ENCODE results near the gene GLRA3.

The GLRA3 gene

GRCh38 chr4:174749091-174749490 lies 80.0 kb downstream of the GLRA3 start:
- H3K4me1 ChIP-seq (ENCODE audit: insufficient read depth, low read length) = no peaks in the 10 kb centered on the region
- no peaks in the 10 kb centered on the region for H3K9me3 ChIP-seq (ENCODE audit: insufficient read depth, low read depth, low read length)
- H3K27me3 ChIP-seq (ENCODE audit: insufficient read depth, low read length) = no peaks in the 10 kb centered on the region
- no peaks in the 10 kb centered on the region for H3K36me3 ChIP-seq (ENCODE audit: insufficient read depth, low read depth, low read length)
- H3K27ac ChIP-seq (ENCODE audit: low read length) = no peak overlapping the region
- H3K4me3 ChIP-seq (ENCODE audit: low read length) = no peak overlapping the region
- H3K9ac ChIP-seq (ENCODE audit: low read depth, low read length) = no peak overlapping the region

GRCh38 chr4:174746710-174747109 lies 82.3 kb downstream of the GLRA3 start:
- Histone ChIP-seq H3K36me3 (ENCODE audit: insufficient read depth, low read depth, low read length) (no peaks in the 10 kb centered on the region), H3K27me3 (ENCODE audit: insufficient read depth, low read length) (no peaks in the 10 kb centered on the region), H3K4me3 (ENCODE audit: low read length) (no peak overlapping the region), H3K27ac (ENCODE audit: low read length) (no peak overlapping the region), H3K4me1 (ENCODE audit: insufficient read depth, low read length) (no peaks in the 10 kb centered on the region), H3K9ac (ENCODE audit: low read depth, low read length) (no peak overlapping the region), H3K9me3 (ENCODE audit: insufficient read depth, low read depth, low read length) (no peaks in the 10 kb centered on the region)

- H3K27ac ChIP-seq (ENCODE audit: low read length) = no peak overlapping the region
- no peaks in the 10 kb centered on the region for H3K27me3 ChIP-seq (ENCODE audit: insufficient read depth, low read length)
- H3K9me3 ChIP-seq (ENCODE audit: insufficient read depth, low read depth, low read length) = no peaks in the 10 kb centered on the region
- H3K4me3 ChIP-seq (ENCODE audit: low read length) = no peak overlapping the region
- H3K9ac ChIP-seq (ENCODE audit: low read depth, low read length) = no peak overlapping the region
- no peaks in the 10 kb centered on the region for H3K36me3 ChIP-seq (ENCODE audit: insufficient read depth, low read depth, low read length)
- H3K4me1 ChIP-seq (ENCODE audit: insufficient read depth, low read length) = no peaks in the 10 kb centered on the region
These were observed 86.5 kb downstream of the GLRA3 start for GRCh38 chr4:174742561-174742960.

GRCh38 chr4:174739576-174739975 lies 89.5 kb downstream of the GLRA3 start:
- H3K27me3 ChIP-seq (ENCODE audit: insufficient read depth, low read length) = no peaks in the 10 kb centered on the region
- no peak overlapping the region for H3K9ac ChIP-seq (ENCODE audit: low read depth, low read length)
- no peaks in the 10 kb centered on the region for H3K36me3 ChIP-seq (ENCODE audit: insufficient read depth, low read depth, low read length)
- H3K9me3 ChIP-seq (ENCODE audit: insufficient read depth, low read depth, low read length) = no peaks in the 10 kb centered on the region
- H3K4me1 ChIP-seq (ENCODE audit: insufficient read depth, low read length) = no peaks in the 10 kb centered on the region
- H3K27ac ChIP-seq (ENCODE audit: low read length) = no peak overlapping the region
- H3K4me3 ChIP-seq (ENCODE audit: low read length) = no peak overlapping the region

- Histone ChIP-seq H3K9me3 (ENCODE audit: insufficient read depth, low read depth, low read length) (no peaks in the 10 kb centered on the region), H3K27me3 (ENCODE audit: insufficient read depth, low read length) (no peaks in the 10 kb centered on the region), H3K9ac (ENCODE audit: low read depth, low read length) (no peak overlapping the region), H3K36me3 (ENCODE audit: insufficient read depth, low read depth, low read length) (no peaks in the 10 kb centered on the region), H3K27ac (ENCODE audit: low read length) (no peak overlapping the region), H3K4me3 (ENCODE audit: low read length) (no peak overlapping the region), H3K4me1 (ENCODE audit: insufficient read depth, low read length) (no peaks in the 10 kb centered on the region)
These were observed 94.9 kb downstream of the GLRA3 start for GRCh38 chr4:174734181-174734580.

GRCh38 chr4:174717828-174718227 lies 111.2 kb downstream of the GLRA3 start:
- H3K36me3 ChIP-seq (ENCODE audit: insufficient read depth, low read depth, low read length) = no peaks in the 10 kb centered on the region
- H3K27ac ChIP-seq (ENCODE audit: low read length) = no peak overlapping the region
- no peak overlapping the region for H3K4me3 ChIP-seq (ENCODE audit: low read length)
- peaks cover 7% of the 10 kb centered on the region for H3K4me1 ChIP-seq (ENCODE audit: insufficient read depth, low read length)
- no peak overlapping the region for H3K9ac ChIP-seq (ENCODE audit: low read depth, low read length)
- no peaks in the 10 kb centered on the region for H3K9me3 ChIP-seq (ENCODE audit: insufficient read depth, low read depth, low read length)
- no peaks in the 10 kb centered on the region for H3K27me3 ChIP-seq (ENCODE audit: insufficient read depth, low read length)

GRCh38 chr4:174716986-174717770 lies 111.9 kb downstream of the GLRA3 start:
- Histone ChIP-seq H3K27me3 (ENCODE audit: insufficient read depth, low read length) (no peaks in the 10 kb centered on the region), H3K9ac (ENCODE audit: low read depth, low read length) (no peak overlapping the region), H3K4me3 (ENCODE audit: low read length) (no peak overlapping the region)

GRCh38 chr4:174714393-174715211 lies 114.4 kb downstream of the GLRA3 start:
- no peak overlapping the region for H3K4me3 ChIP-seq (ENCODE audit: low read length)
- H3K27me3 ChIP-seq (ENCODE audit: insufficient read depth, low read length) = no peaks in the 10 kb centered on the region
- H3K36me3 ChIP-seq (ENCODE audit: insufficient read depth, low read depth, low read length) = no peaks in the 10 kb centered on the region
- H3K9ac ChIP-seq (ENCODE audit: low read depth, low read length) = no peak overlapping the region
- H3K9me3 ChIP-seq (ENCODE audit: insufficient read depth, low read depth, low read length) = no peaks in the 10 kb centered on the region
- H3K4me1 ChIP-seq (ENCODE audit: insufficient read depth, low read length) = peaks cover 7% of the 10 kb centered on the region
- H3K27ac ChIP-seq (ENCODE audit: low read length) = no peak overlapping the region

More at GRCh38 chr4:174716986-174717770, 111.9 kb downstream of the GLRA3 start:
- H3K4me1 ChIP-seq (ENCODE audit: insufficient read depth, low read length) = peaks cover 7% of the 10 kb centered on the region
- no peak overlapping the region for H3K27ac ChIP-seq (ENCODE audit: low read length)
- no peaks in the 10 kb centered on the region for H3K9me3 ChIP-seq (ENCODE audit: insufficient read depth, low read depth, low read length)
- H3K36me3 ChIP-seq (ENCODE audit: insufficient read depth, low read depth, low read length) = no peaks in the 10 kb centered on the region

- Histone ChIP-seq H3K4me1 (ENCODE audit: insufficient read depth, low read length) (peaks cover 7% of the 10 kb centered on the region), H3K27me3 (ENCODE audit: insufficient read depth, low read length) (no peaks in the 10 kb centered on the region), H3K27ac (ENCODE audit: low read length) (no peak overlapping the region), H3K4me3 (ENCODE audit: low read length) (no peak overlapping the region), H3K9me3 (ENCODE audit: insufficient read depth, low read depth, low read length) (no peaks in the 10 kb centered on the region), H3K36me3 (ENCODE audit: insufficient read depth, low read depth, low read length) (no peaks in the 10 kb centered on the region), H3K9ac (ENCODE audit: low read depth, low read length) (no peak overlapping the region)
These were observed 115.2 kb downstream of the GLRA3 start for GRCh38 chr4:174713821-174714220.

- H3K4me3 ChIP-seq (ENCODE audit: low read length) = no peak overlapping the region; the same call in 1 of the 2 replicates
- no peak overlapping the region; the same call in 1 of the 2 replicates for H3K9ac ChIP-seq (ENCODE audit: low read depth, low read length)
- no peaks in the 10 kb centered on the region for H3K36me3 ChIP-seq (ENCODE audit: insufficient read depth, low read depth, low read length)
- H3K27ac ChIP-seq (ENCODE audit: low read length) = no peak overlapping the region
- H3K4me1 ChIP-seq (ENCODE audit: insufficient read depth, low read length) = peaks cover 7% of the 10 kb centered on the region
- no peaks in the 10 kb centered on the region for H3K27me3 ChIP-seq (ENCODE audit: insufficient read depth, low read length)
- H3K9me3 ChIP-seq (ENCODE audit: insufficient read depth, low read depth, low read length) = no peaks in the 10 kb centered on the region
These were observed 115.9 kb downstream of the GLRA3 start for GRCh38 chr4:174713181-174713580.

GRCh38 chr4:174709526-174709925 lies 119.5 kb downstream of the GLRA3 start:
- Histone ChIP-seq H3K27ac (ENCODE audit: low read length) (no peak overlapping the region), H3K36me3 (ENCODE audit: insufficient read depth, low read depth, low read length) (no peaks in the 10 kb centered on the region), H3K27me3 (ENCODE audit: insufficient read depth, low read length) (no peaks in the 10 kb centered on the region), H3K4me1 (ENCODE audit: insufficient read depth, low read length) (peaks cover 7% of the 10 kb centered on the region), H3K9ac (ENCODE audit: low read depth, low read length) (no peak overlapping the region), H3K4me3 (ENCODE audit: low read length) (no peak overlapping the region), H3K9me3 (ENCODE audit: insufficient read depth, low read depth, low read length) (no peaks in the 10 kb centered on the region)

- no peaks in the 10 kb centered on the region for H3K9me3 ChIP-seq (ENCODE audit: insufficient read depth, low read depth, low read length)
- no peak overlapping the region for H3K9ac ChIP-seq (ENCODE audit: low read depth, low read length)
- no peak overlapping the region for H3K27ac ChIP-seq (ENCODE audit: low read length)
- no peaks in the 10 kb centered on the region for H3K4me1 ChIP-seq (ENCODE audit: insufficient read depth, low read length)
- no peaks in the 10 kb centered on the region for H3K36me3 ChIP-seq (ENCODE audit: insufficient read depth, low read depth, low read length)
- no peak overlapping the region for H3K4me3 ChIP-seq (ENCODE audit: low read length)
- H3K27me3 ChIP-seq (ENCODE audit: insufficient read depth, low read length) = no peaks in the 10 kb centered on the region
These were observed 120.7 kb downstream of the GLRA3 start for GRCh38 chr4:174708381-174708780.

All from iPS-20b (cell line).